Loucy (cell line): ENCODE results near the gene PTCHD1.

Experiments
- H2AFZ ChIP-seq: fragments of 200-600 bp; sonication (generic); 2 replicates; pipeline ENCODE4 v1.6.0; 2016; ENCODE audit warnings: antibody characterized with exemption, mild to moderate bottlenecking, low read length, moderate library complexity
- H3F3A ChIP-seq: fragments of 200-600 bp; 2 replicates; pipeline ENCODE4 v1.6.0; 2016; ENCODE audit warnings: antibody characterized with exemption, low read depth, mild to moderate bottlenecking
- H3K27me3 ChIP-seq: fragments of 200-600 bp; sonication (generic); 2 replicates; pipeline ENCODE4 v1.6.1; 2014; ENCODE audit warnings: low read length, mild to moderate bottlenecking; ENCODE audit not compliant: insufficient read depth, poor library complexity, severe bottlenecking
- H3K36me3 ChIP-seq: fragments of 200-600 bp; sonication (generic); 2 replicates; pipeline ENCODE4 v1.6.1; 2016; ENCODE audit warnings: low read length; ENCODE audit not compliant: insufficient read depth
- H3K4me1 ChIP-seq: fragments of 200-600 bp; sonication (generic); 2 replicates; pipeline ENCODE4 v1.5.1; 2014; ENCODE audit warnings: low read length, mild to moderate bottlenecking; ENCODE audit not compliant: insufficient read depth, poor library complexity, severe bottlenecking
- H3K4me2 ChIP-seq: fragments of 200-600 bp; sonication (generic); 2 replicates; pipeline ENCODE4 v1.6.0; 2014; ENCODE audit warnings: antibody characterized with exemption, low read length, low read depth, mild to moderate bottlenecking; ENCODE audit not compliant: poor library complexity, severe bottlenecking
- H3K4me3 ChIP-seq: fragments of 200-600 bp; sonication (generic); 2 replicates; pipeline ENCODE4 v1.5.1; 2014; ENCODE audit warnings: low read length, mild to moderate bottlenecking, mixed read lengths; ENCODE audit not compliant: poor library complexity, severe bottlenecking
- H3K79me2 ChIP-seq: fragments of 200-600 bp; sonication (generic); 2 replicates; pipeline ENCODE4 v1.6.1; 2014; ENCODE audit warnings: low read length; ENCODE audit not compliant: insufficient read depth
- H3K9ac ChIP-seq: fragments of 200-600 bp; sonication (generic); 2 replicates; pipeline ENCODE4 v1.6.0; 2014; ENCODE audit warnings: mild to moderate bottlenecking, low read depth, low read length, moderate library complexity; ENCODE audit not compliant: poor library complexity, severe bottlenecking
- H3K9me2 ChIP-seq: fragments of 200-600 bp; sonication (generic); replicated peaks from 2 replicates; pipeline ENCODE4 v1.6.1; 2016; ENCODE audit warnings: low read depth, low read length, mixed read lengths
- H3K9me3 ChIP-seq: fragments of 200-600 bp; sonication (generic); 2 replicates; pipeline ENCODE4 v1.6.1; 2014; ENCODE audit warnings: mild to moderate bottlenecking, antibody characterized with exemption, low read length, low read depth; ENCODE audit not compliant: insufficient read depth
- H4K20me1 ChIP-seq: fragments of 200-600 bp; sonication (generic); 2 replicates; pipeline ENCODE4 v1.6.0; 2014; ENCODE audit warnings: antibody characterized with exemption, low read length, mild to moderate bottlenecking; ENCODE audit not compliant: insufficient read depth, poor library complexity, severe bottlenecking
- EZH2phosphoT487 ChIP-seq: fragments of 200-600 bp; IDR thresholded peaks from 2 replicates; pipeline ENCODE4 v1.6.1; 2018; ENCODE audit warnings: antibody characterized with exemption, mild to moderate bottlenecking, moderate library complexity, borderline replicate concordance
- TF ChIP-seq, protein P1 (sequence below): fragments of 200-600 bp; sonication (generic); conservative IDR thresholded peaks from 2 replicates; pipeline ENCODE4 v1.5.1; 2014; ENCODE audit warnings: mild to moderate bottlenecking, antibody characterized with exemption, low read length

PTCHD1 gene

DNA sequence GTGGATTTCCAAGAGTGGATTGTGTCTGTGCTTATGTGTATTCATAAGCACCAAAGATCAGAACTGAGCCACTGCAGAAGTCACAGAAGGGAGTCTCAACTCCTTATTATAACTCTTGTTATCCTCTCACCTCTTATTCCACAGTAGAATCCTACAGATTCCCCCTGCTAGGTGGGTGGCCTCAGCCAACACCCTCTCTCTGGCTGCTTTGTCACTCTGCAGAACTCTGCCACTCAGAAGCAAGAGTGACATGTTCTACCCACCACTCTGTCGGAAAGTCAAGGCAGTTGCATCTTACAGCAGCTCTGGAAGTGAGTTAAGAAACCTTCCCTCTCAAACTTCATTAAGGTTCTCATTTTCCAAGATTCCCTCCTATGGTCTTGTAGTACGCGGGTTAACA is 41.9 kb downstream of the PTCHD1 start:
- H3K4me1 ChIP-seq: no peaks in the 10 kb centered on the region
- H3F3A ChIP-seq: no peaks in the 10 kb centered on the region
- H3K36me3 ChIP-seq: no peaks in the 10 kb centered on the region
- no peaks in the 10 kb centered on the region for H3K27me3 ChIP-seq
- no peaks in the 10 kb centered on the region for H3K9me2 ChIP-seq
- TF ChIP-seq, protein P1, sequence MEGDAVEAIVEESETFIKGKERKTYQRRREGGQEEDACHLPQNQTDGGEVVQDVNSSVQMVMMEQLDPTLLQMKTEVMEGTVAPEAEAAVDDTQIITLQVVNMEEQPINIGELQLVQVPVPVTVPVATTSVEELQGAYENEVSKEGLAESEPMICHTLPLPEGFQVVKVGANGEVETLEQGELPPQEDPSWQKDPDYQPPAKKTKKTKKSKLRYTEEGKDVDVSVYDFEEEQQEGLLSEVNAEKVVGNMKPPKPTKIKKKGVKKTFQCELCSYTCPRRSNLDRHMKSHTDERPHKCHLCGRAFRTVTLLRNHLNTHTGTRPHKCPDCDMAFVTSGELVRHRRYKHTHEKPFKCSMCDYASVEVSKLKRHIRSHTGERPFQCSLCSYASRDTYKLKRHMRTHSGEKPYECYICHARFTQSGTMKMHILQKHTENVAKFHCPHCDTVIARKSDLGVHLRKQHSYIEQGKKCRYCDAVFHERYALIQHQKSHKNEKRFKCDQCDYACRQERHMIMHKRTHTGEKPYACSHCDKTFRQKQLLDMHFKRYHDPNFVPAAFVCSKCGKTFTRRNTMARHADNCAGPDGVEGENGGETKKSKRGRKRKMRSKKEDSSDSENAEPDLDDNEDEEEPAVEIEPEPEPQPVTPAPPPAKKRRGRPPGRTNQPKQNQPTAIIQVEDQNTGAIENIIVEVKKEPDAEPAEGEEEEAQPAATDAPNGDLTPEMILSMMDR: no peak
- no peak for TF ChIP-seq EZH2phosphoT487
- no peak overlapping the region for H3K4me3 ChIP-seq
- no peak overlapping the region for H3K4me2 ChIP-seq
- no peaks in the 10 kb centered on the region for H3K79me2 ChIP-seq
- H4K20me1 ChIP-seq: no peaks in the 10 kb centered on the region
- no peaks in the 10 kb centered on the region for H3K9me3 ChIP-seq
- H3K9ac ChIP-seq: no peak overlapping the region
- H2AFZ ChIP-seq: no peak overlapping the region

DNA sequence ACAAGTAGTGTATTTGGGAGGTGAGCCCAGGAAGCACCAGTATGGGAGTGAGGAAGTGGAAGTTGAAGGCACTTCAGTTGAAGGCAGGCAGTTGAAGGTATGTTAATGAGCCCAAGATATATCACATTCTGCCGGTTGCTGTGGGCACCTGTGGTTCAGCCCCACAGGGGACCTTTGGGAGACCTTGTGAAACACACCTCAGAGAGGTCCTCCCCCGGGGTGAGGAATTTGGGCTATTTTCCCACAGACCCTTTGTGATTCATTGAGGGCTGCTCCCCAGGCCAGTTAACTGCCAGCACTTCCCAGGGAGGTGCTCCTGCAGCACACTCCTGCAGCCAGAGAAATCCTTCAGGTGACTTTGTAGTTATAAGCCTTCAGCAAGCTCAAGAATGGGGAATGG is 45.9 kb downstream of the PTCHD1 start:
- H3K4me1 ChIP-seq: no peaks in the 10 kb centered on the region
- no peaks in the 10 kb centered on the region for H3K79me2 ChIP-seq
- H3K36me3 ChIP-seq: no peaks in the 10 kb centered on the region
- H3K9me3 ChIP-seq: no peaks in the 10 kb centered on the region
- TF ChIP-seq, protein P1: no peak
- TF ChIP-seq EZH2phosphoT487: no peak
- H2AFZ ChIP-seq: no peak overlapping the region
- no peak overlapping the region for H3K4me2 ChIP-seq
- H3F3A ChIP-seq: no peaks in the 10 kb centered on the region
- H3K9ac ChIP-seq: no peak overlapping the region
- H4K20me1 ChIP-seq: no peaks in the 10 kb centered on the region
- H3K27me3 ChIP-seq: no peaks in the 10 kb centered on the region
- H3K4me3 ChIP-seq: no peak overlapping the region
- H3K9me2 ChIP-seq: no peaks in the 10 kb centered on the region

DNA sequence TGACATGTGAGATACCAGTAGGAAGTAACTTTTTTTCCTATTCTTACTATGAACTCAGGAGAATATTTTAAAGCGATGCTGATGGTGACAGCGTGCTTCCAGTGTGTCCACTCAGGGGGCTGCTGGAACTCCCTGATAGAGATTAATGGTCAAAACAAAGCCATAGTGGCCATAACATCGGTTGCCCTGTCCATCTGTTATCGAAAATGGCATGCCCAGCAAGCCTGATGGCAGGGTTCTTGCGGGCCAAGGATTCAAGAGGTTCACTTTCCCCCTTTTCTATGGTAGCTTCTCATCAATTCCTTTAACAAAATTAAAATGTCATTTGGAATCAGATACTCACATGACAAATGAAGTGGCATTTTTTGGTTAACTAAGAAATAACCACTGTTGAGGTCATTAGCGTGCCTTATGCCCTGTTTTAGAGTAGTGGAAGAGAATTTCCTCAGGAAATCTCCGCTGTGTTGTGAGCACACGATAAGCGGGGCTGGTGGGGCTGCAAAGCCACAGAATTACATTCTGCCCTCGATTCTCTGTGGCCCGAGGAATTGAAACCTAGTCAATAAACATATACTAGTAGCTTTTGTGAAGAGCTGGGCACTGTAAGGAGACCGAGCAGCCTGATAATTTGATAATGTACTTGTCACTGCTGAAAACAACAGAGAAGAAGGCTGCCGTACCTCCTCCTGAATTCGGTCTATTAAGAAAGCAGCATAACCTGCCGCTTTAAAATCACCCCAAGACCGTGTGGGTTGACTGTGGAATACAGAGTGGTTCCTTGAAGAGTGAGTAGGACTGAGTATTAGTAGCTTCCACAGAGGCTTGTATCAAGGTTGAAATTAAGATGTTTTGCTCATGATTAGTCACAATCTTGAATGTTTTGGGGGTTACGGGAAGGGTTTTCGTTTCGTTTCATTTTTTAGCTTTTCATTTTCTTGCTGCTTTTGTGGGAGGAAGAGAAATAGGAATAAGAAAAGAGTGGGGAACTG is 46.7 kb downstream of the PTCHD1 start:
- Histone ChIP-seq H4K20me1 (no peaks in the 10 kb centered on the region), H3K4me2 (no peak overlapping the region), H3F3A (no peaks in the 10 kb centered on the region), H3K79me2 (no peaks in the 10 kb centered on the region), H3K9me2 (no peaks in the 10 kb centered on the region), H3K9ac (no peak overlapping the region), H3K4me3 (no peak overlapping the region), H3K4me1 (no peaks in the 10 kb centered on the region), H3K27me3 (no peaks in the 10 kb centered on the region), H3K9me3 (no peaks in the 10 kb centered on the region), H2AFZ (no peak overlapping the region), H3K36me3 (no peaks in the 10 kb centered on the region)
- TF ChIP-seq, protein P1: no peak
- TF ChIP-seq EZH2phosphoT487: no peak
